Activated T-cell treated with anti-CD3 and anti-CD28 coated beads, Interleukin-2, amount 50 U/mL, for 72 hours (primary cell): ENCODE data around the gene GK. TPM values are rescaled to one million over a fixed set of nuclear protein-coding genes. Genes with fewer than 3 reads are reported as not detected.
"Not testable (repeated sequence)": the region's sequence is repeated elsewhere in the genome, so short reads cannot be mapped to it uniquely, and the experiment has no call there.

Source experiments
- ATAC-seq, 2 donors: fragments of 150-1000 bp; cut with Tn5 transposase; replicated peaks in 1 of 2; 2 replicates each; pipeline ENCODE4 v1.10.0; 2021; ENCODE audit warnings: moderate library complexity in 2 of 2, mild to moderate bottlenecking in 1 of 2
- DNase-seq, 2 donors: peaks; one replicate each; pipeline ENCODE4 v3.0.0; 2021 to 2022; ENCODE audit warnings: mixed read lengths in 1 of 2
- H3K27ac Mint-ChIP-seq: one replicate; pipeline ENCODE4 v1.8.0; 2022; ENCODE audit warnings: mild to moderate bottlenecking, moderate library complexity, mixed read lengths
- H3K27me3 Mint-ChIP-seq: one replicate; pipeline ENCODE4 v1.8.0; 2022; ENCODE audit warnings: low read depth, mixed read lengths
- H3K36me3 Mint-ChIP-seq, 2 donors: one replicate each; pipeline ENCODE4 v1.8.0; 2022; ENCODE audit warnings: mixed read lengths in 2 of 2, mild to moderate bottlenecking in 1 of 2; ENCODE audit not compliant: insufficient read depth in 2 of 2
- H3K4me1 Mint-ChIP-seq: one replicate; pipeline ENCODE4 v1.8.0; 2022; ENCODE audit warnings: low read depth, mixed read lengths
- H3K4me3 Mint-ChIP-seq, 2 donors: one replicate each; pipeline ENCODE4 v1.8.0; 2022; ENCODE audit warnings: mild to moderate bottlenecking in 2 of 2, mixed read lengths in 2 of 2, moderate library complexity in 2 of 2
- H3K9me3 Mint-ChIP-seq, 2 donors: one replicate each; pipeline ENCODE4 v1.8.0; 2022; ENCODE audit warnings: mixed read lengths in 2 of 2
- total RNA-seq, 2 donors: library from RNA; stranded (reverse); gene quantifications; one replicate each; pipeline ENCODE4 v1.2.3, GENCODE V29; 2022

GK gene
- total RNA-seq, 2 donors from 2014 or later = 242 to 272 TPM

- DNase-seq (no peak), ATAC-seq (no peak)
- no peak overlapping the region for H3K4me3 Mint-ChIP-seq
- peaks cover 13% of the 10 kb centered on the region for H3K27me3 Mint-ChIP-seq
- peaks cover 0 to 3% of the 10 kb centered on the region in 2 donors for H3K9me3 Mint-ChIP-seq
- peaks cover 0 to 1% of the 10 kb centered on the region in 2 donors for H3K36me3 Mint-ChIP-seq
- H3K27ac Mint-ChIP-seq = no peak overlapping the region
- no peaks in the 10 kb centered on the region for H3K4me1 Mint-ChIP-seq
Measured at GRCh38 chrX:30748342-30748960, 95.2 kb downstream of the GK start.

GRCh38 chrX:30751497-30751896 is 98.3 kb downstream of the GK start:
- no peak overlapping the region for H3K4me3 Mint-ChIP-seq
- no peaks in the 10 kb centered on the region for H3K27me3 Mint-ChIP-seq
- no peak overlapping the region for H3K27ac Mint-ChIP-seq
- ATAC-seq (no peak), DNase-seq (no peak)
- H3K36me3 Mint-ChIP-seq = no peaks in the 10 kb centered on the region
- no peaks in the 10 kb centered on the region for H3K4me1 Mint-ChIP-seq
- H3K9me3 Mint-ChIP-seq = no peaks in the 10 kb centered on the region

- no peak for ATAC-seq
- Mint-ChIP-seq H3K4me1 (peaks cover 9% of the 10 kb centered on the region), H3K4me3 (no peak overlapping the region), H3K36me3 (no peaks in the 10 kb centered on the region), H3K9me3 (peaks cover 0 to 2% of the 10 kb centered on the region in 2 donors), H3K27ac (no peak overlapping the region), H3K27me3 (peaks cover 7% of the 10 kb centered on the region)
- DNase-seq = no peak
Measured at GRCh38 chrX:30762755-30763154, 109.5 kb downstream of the GK start.

GRCh38 chrX:30773764-30774163 is 120.5 kb downstream of the GK start:
- not testable (repeated sequence) for DNase-seq, ATAC-seq, H3K36me3 Mint-ChIP-seq, H3K9me3 Mint-ChIP-seq, H3K27ac Mint-ChIP-seq, H3K4me1 Mint-ChIP-seq, H3K4me3 Mint-ChIP-seq
- H3K27me3 Mint-ChIP-seq = peaks cover 28% of the 10 kb centered on the region

- Mint-ChIP-seq H3K27me3 (peaks cover 51% of the 10 kb centered on the region), H3K36me3 (peaks cover 2 to 3% of the 10 kb centered on the region in 2 donors), H3K27ac (no peak overlapping the region), H3K4me3 (no peak overlapping the region), H3K4me1 (peaks cover 17% of the 10 kb centered on the region), H3K9me3 (peaks cover 2 to 3% of the 10 kb centered on the region in 2 donors)
- ATAC-seq = no peak
- no peak for DNase-seq
Measured at GRCh38 chrX:30777575-30777974, 124.4 kb downstream of the GK start.

GRCh38 chrX:30779453-30780030 is 126.3 kb downstream of the GK start:
- Mint-ChIP-seq H3K9me3 (peaks cover 2 to 3% of the 10 kb centered on the region in 2 donors), H3K4me1 (peaks cover 21% of the 10 kb centered on the region), H3K36me3 (peaks cover 2 to 3% of the 10 kb centered on the region in 2 donors), H3K4me3 (no peak overlapping the region), H3K27ac (no peak overlapping the region), H3K27me3 (peaks cover 45% of the 10 kb centered on the region)
- ATAC-seq (no peak), DNase-seq (no peak)

Other genes starting within 250 kb of the GK start
- gene TASL, start 75.7 kb upstream of the GK start, total RNA-seq = 1 to 10 TPM; 2.6 to 3.2 TPM
- 10 to 100 TPM; 20.8 to 27.5 TPM for gene TAB3, start 235.8 kb downstream of the GK start, total RNA-seq